GM12874 (cell line): ENCODE data around the gene FAM171A1.

ENCODE experiments used
- TF ChIP-seq, protein P1 (sequence below): IDR thresholded peaks from 2 replicates; pipeline ENCODE4 v1.5.1; 2011; ENCODE audit warnings: low read depth, mild to moderate bottlenecking, control low read depth, low read length, moderate library complexity; ENCODE audit not compliant: insufficient read depth

Gene FAM171A1

DNA sequence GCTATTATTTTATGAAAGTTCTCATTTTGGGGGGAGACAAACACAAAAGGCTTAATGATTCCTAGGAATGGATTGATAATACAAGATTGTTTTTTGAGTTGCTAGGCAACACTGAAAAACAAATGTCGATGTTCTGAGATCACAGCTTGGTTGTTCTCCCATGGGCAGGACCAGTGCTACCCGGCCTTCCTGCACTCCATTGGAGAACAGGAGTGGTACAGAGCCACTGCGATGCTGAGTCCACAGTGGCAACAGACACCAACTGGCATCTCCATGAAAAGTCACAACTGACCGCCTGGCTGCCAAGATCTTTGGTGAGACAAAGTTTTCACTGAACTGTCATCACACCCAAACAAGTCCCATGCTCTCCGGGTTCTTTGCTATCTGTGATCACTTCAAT, 133.7 kb downstream of the FAM171A1 start:
- TF ChIP-seq, protein P1, sequence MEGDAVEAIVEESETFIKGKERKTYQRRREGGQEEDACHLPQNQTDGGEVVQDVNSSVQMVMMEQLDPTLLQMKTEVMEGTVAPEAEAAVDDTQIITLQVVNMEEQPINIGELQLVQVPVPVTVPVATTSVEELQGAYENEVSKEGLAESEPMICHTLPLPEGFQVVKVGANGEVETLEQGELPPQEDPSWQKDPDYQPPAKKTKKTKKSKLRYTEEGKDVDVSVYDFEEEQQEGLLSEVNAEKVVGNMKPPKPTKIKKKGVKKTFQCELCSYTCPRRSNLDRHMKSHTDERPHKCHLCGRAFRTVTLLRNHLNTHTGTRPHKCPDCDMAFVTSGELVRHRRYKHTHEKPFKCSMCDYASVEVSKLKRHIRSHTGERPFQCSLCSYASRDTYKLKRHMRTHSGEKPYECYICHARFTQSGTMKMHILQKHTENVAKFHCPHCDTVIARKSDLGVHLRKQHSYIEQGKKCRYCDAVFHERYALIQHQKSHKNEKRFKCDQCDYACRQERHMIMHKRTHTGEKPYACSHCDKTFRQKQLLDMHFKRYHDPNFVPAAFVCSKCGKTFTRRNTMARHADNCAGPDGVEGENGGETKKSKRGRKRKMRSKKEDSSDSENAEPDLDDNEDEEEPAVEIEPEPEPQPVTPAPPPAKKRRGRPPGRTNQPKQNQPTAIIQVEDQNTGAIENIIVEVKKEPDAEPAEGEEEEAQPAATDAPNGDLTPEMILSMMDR: no peak

DNA sequence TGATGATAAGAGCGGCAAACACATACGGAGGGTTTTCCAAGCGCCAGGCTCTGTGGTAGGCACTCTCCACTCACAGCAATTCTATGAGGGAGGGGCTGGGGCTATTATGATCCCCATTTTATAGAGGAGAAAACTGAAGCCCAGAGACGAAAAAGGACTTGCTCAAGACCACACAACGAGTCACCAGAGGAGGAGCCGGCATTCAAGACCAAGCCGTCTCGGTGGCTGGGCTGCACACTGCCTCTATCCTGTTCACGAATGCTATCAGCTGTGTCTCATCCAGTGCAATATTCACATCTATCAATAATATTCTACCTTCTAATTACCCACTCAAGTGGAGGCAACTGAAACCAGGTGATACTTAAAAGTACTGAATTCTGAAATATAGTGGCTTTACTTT, 134.7 kb downstream of the FAM171A1 start:
- TF ChIP-seq, protein P1: no peak

DNA sequence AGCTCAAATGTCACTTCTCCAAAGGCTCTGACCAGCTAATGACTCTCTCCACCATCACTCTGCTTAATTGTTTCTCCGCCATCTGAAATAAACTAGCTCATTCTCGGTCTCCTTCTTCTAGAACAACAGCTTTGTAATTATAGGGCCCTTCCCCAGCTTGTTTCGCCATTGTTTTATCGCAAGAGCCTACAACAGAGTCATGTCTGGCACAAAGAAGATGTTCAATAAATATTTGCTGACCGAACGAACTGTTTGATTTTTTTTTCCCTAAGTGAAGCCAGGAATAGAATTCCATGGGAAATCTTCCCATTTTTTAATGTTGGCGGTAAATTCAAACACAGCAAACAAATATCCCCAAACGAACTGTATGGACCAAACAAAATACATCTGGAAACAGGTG, 138.8 kb downstream of the FAM171A1 start:
- TF ChIP-seq, protein P1: no peak

DNA sequence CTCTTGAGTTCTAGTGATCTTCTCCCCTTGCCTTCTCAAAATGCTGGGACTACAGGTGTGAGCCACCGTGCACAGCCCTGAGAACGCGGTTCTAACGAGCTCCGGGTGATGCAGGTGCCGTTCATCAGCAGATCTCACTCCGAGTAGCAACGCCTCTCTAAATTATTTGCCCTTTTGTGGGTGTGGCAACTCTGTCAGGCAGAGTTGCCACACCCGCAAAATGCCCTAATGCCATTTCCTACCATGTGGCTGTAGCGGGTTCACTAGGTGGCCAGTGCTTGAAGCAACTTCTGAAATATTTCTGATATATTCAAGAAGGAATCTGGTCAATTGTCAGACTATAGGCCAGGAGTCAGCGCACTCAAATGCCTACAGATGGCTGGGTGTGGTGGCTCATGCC, 139.7 kb downstream of the FAM171A1 start:
- TF ChIP-seq, protein P1: no peak

DNA sequence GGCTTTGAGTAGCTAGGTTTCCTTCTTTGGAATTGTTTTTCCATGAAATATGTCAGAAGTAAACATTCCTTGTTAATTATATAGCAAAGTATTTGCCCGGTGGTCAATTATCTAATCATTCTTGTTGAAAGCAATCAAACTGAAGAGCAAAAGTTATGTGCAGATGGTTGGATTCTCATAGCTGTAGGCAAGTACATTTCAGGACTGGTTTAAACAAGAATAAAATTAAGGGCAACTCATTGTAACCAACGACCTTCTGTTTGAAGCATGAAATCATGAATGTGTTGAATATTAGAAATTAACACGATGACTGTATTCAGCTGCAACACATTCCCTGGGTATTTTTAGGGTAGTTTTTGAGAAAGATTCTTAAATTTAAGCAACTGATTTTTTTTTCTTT, 140.8 kb downstream of the FAM171A1 start:
- TF ChIP-seq, protein P1: no peak

DNA sequence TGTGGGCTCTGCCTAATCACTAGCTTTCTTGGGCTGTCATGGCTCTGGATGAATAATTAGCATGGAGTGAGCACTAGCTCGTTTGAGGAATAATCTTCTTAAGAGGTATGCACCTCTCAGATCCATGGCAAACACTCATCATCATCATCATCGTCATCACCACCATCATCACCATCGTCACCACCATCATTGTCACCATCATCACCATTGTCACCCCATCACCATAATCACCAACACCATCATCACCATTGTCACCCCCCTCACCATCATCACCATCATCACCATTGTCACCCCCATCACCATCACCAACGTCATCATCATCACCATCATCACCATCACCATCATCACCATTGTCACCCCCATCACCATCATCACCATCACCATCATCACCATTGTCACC, 141.8 kb downstream of the FAM171A1 start:
- TF ChIP-seq, protein P1: no peak

DNA sequence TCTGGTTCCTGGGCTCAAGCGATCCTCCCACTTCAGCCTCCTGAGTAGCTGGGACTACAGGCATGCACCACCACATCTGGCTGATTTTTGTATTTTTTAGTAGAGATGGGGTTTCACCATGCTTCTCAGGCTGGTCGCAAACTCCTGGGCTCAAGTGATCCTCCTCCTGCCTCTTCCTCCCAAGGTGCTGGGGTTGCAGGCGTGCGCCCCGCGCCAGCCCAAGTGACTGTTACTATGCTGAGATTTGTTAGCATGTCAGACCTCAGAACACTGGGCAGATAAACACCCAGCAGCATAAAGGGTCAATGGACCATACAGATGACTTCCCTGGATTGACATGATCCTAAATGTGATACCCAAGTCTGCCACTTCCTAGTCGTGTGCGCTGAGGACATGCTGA, 142.7 kb downstream of the FAM171A1 start:
- TF ChIP-seq, protein P1: no peak
